Neural crest cell (in vitro differentiated cells): ENCODE data around the gene ATP6V1C2. TPM values are rescaled to one million over a fixed set of nuclear protein-coding genes. Genes with fewer than 3 reads are reported as not detected.
A peak's percentile ranks its signal among the peaks of the same experiment; 100 is the strongest.

Experiments
- DNase-seq: peaks from one replicate; pipeline ENCODE4 v3.0.0; 2021; ENCODE audit warnings: low read depth, mixed read lengths, low spot score
- H3K27ac Mint-ChIP-seq: one replicate; pipeline ENCODE4 v1.8.0; 2021; ENCODE audit warnings: mild to moderate bottlenecking, mixed read lengths; ENCODE audit not compliant: unreplicated experiment
- H3K27me3 Mint-ChIP-seq: 2 replicates; pipeline ENCODE4 v1.8.0; 2021; ENCODE audit warnings: low read depth, mild to moderate bottlenecking, mixed read lengths
- H3K36me3 Mint-ChIP-seq: 2 replicates; pipeline ENCODE4 v1.8.0; 2021; ENCODE audit warnings: low read depth, mild to moderate bottlenecking, mixed read lengths
- H3K4me1 Mint-ChIP-seq: 2 replicates; pipeline ENCODE4 v1.8.0; 2021; ENCODE audit warnings: mixed read lengths
- H3K4me3 Mint-ChIP-seq: one replicate; pipeline ENCODE4 v1.8.0; 2021; ENCODE audit warnings: mild to moderate bottlenecking, mixed read lengths
- H3K9me3 Mint-ChIP-seq: 2 replicates; pipeline ENCODE4 v1.8.0; 2021; ENCODE audit warnings: mixed read lengths
- total RNA-seq: library from RNA; stranded (reverse); gene quantifications from 2 replicates; pipeline ENCODE4 v1.2.1, GENCODE V29; 2021
- TF ChIP-seq, protein P1 (sequence below): fragments of 200-600 bp; sonication (generic); conservative IDR thresholded peaks from 2 replicates; pipeline ENCODE4 v1.5.0; 2021; ENCODE audit warnings: antibody characterized with exemption, mild to moderate bottlenecking

Gene ATP6V1C2
- total RNA-seq, 1 donor from 2014 or later: 0.14 TPM

DNA sequence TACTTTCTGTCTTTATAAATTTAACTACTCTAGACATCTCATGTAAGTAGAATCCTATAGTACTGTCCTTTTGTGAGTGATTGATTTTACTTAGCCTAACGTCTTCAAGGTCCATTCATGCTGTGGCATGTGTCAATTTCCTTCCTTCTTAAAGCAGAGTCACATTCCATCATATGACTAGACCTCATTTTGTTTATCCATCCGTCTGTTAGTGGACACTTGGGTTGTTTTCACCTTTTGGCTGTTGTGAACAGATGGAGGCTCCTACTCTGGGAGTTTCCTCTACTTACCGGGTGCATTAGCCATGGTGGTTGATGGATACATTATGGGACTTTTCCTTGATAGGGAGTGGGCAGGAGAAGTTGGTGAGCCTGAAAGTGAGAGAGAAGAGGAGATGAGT lies 97.6 kb downstream of the ATP6V1C2 start:
- Mint-ChIP-seq H3K4me3 (peak overlapping the region; percentile 10), H3K36me3 (no peaks in the 10 kb centered on the region), H3K4me1 (peaks cover 11% of the 10 kb centered on the region), H3K27ac (no peak overlapping the region), H3K27me3 (peaks cover 6% of the 10 kb centered on the region), H3K9me3 (no peaks in the 10 kb centered on the region)
- DNase-seq: no peak
- TF ChIP-seq, protein P1, sequence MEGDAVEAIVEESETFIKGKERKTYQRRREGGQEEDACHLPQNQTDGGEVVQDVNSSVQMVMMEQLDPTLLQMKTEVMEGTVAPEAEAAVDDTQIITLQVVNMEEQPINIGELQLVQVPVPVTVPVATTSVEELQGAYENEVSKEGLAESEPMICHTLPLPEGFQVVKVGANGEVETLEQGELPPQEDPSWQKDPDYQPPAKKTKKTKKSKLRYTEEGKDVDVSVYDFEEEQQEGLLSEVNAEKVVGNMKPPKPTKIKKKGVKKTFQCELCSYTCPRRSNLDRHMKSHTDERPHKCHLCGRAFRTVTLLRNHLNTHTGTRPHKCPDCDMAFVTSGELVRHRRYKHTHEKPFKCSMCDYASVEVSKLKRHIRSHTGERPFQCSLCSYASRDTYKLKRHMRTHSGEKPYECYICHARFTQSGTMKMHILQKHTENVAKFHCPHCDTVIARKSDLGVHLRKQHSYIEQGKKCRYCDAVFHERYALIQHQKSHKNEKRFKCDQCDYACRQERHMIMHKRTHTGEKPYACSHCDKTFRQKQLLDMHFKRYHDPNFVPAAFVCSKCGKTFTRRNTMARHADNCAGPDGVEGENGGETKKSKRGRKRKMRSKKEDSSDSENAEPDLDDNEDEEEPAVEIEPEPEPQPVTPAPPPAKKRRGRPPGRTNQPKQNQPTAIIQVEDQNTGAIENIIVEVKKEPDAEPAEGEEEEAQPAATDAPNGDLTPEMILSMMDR: no peak

DNA sequence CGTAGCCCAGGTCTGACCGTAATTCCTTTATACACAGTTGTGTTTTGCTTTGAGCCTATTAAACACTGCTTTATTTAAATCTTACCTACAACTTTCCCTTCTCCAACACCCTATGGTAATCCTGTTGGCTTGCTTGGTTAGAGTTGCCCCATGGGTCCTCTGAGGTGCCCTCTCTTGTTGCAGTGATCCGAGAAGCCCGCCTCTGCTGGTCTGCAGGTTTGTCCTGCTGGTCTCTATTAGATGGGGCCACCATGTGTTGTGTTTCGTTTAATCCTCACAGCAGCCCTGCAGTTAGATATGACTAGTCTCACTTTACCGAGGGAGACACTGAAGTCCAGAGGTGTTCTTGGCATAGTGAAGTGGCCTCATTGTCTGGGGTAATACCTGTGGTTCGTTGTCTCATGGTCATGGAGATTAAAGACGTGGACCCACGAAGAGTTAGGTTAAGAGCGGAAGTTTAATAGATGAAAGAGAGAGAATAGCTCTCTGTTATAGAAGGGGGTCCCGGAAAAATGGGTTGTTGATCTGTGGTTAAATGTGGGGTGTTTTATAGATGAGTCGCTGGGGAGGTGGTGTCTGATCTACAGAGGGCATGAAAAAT lies 98.4 kb downstream of the ATP6V1C2 start:
- no peaks in the 10 kb centered on the region for H3K9me3 Mint-ChIP-seq
- H3K4me1 Mint-ChIP-seq: peaks cover 2% of the 10 kb centered on the region
- no peak for DNase-seq
- H3K4me3 Mint-ChIP-seq: no peak overlapping the region
- H3K27me3 Mint-ChIP-seq: peaks cover 9% of the 10 kb centered on the region
- H3K27ac Mint-ChIP-seq: no peak overlapping the region
- TF ChIP-seq, protein P1: no peak
- H3K36me3 Mint-ChIP-seq: no peaks in the 10 kb centered on the region

DNA sequence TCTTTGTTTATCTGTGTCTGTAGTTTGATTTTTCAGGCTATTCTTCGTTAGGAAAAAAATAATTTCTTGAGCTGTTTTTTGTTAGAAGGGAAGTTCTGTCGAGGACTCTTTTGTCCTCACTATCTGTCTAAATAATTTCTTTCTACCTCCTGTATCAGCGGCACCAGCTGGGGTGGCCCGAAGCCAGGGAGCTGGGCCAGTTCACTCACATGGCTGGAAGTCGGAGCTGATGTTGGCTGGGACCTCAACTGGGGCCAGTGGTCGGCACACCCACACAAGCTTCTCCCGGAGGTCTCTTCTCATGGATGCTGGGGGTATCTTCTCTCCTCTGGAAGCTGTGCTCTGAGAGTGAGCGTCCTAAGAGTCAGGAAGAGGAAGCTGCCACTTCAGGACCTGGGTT lies 99.1 kb downstream of the ATP6V1C2 start:
- no peak overlapping the region for H3K4me3 Mint-ChIP-seq
- H3K27ac Mint-ChIP-seq: no peak overlapping the region
- DNase-seq: no peak
- TF ChIP-seq, protein P1: no peak
- H3K4me1 Mint-ChIP-seq: no peaks in the 10 kb centered on the region
- peaks cover 12% of the 10 kb centered on the region for H3K27me3 Mint-ChIP-seq
- H3K9me3 Mint-ChIP-seq: no peaks in the 10 kb centered on the region
- no peaks in the 10 kb centered on the region for H3K36me3 Mint-ChIP-seq

DNA sequence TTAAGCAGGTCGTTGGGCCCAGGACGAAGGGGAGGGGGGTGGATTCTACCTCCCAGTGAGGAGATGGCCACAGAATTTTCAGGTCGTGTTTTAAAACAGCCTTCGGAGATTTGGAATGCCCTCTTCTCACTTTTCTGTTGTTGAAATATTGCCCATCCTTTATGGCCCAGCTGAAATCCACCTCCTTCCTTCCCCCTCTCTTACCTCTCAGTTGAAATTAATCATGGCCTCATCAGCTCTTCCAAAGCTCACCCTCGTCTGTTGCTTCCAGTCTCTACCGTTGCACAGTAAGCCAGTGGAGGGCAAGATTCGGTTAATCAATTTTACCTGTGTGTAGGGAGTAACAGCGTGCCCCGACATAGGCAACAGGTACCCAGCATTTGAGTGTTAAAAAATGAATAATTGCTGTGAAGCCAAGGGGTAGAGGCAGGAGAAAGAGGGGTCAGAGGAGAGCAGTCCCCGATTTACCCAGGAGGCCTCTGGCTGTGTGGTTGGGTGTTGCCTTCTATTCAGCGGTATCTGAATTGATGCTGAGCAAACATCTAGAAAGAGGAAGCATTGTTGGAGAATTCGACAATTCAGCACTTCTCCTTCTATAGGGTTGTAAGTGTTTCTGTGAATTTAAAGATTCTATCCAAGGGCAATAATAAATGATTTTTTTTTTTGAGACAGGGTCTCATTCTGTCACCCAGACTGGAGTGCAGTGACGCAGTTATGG lies 99.7 kb downstream of the ATP6V1C2 start:
- Mint-ChIP-seq H3K27me3 (peaks cover 15% of the 10 kb centered on the region), H3K27ac (no peak overlapping the region), H3K4me3 (no peak overlapping the region), H3K9me3 (no peaks in the 10 kb centered on the region), H3K36me3 (no peaks in the 10 kb centered on the region), H3K4me1 (no peaks in the 10 kb centered on the region)
- TF ChIP-seq, protein P1: no peak
- no peak for DNase-seq

DNA sequence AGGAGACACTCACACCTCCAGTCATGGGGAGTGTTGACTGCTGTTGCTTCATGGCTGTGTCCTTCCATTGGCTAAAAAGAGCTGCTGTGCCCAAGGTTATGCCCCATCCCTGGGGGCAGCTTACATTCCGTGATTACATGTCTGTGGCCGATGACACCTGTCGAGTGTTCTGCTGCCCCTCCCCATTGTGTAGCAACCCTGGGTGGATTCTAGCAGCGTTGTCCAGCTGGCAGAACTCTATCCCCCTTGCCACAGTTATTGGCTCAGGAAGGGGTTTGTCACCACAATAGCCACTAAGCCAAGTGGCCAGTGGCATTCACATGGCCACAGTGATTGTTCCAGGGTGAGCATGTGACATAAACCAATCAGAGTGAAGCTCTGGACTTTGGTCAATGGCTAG lies 102.8 kb downstream of the ATP6V1C2 start:
- H3K27ac Mint-ChIP-seq: no peak overlapping the region
- no peaks in the 10 kb centered on the region for H3K9me3 Mint-ChIP-seq
- peaks cover 14% of the 10 kb centered on the region for H3K27me3 Mint-ChIP-seq
- no peak for DNase-seq
- H3K36me3 Mint-ChIP-seq: no peaks in the 10 kb centered on the region
- TF ChIP-seq, protein P1: no peak
- no peak overlapping the region for H3K4me3 Mint-ChIP-seq
- no peaks in the 10 kb centered on the region for H3K4me1 Mint-ChIP-seq
